WTC11 (cell line): ENCODE data around the gene SAP130. TPM values are rescaled to one million over a fixed set of nuclear protein-coding genes. Genes with fewer than 3 reads are reported as not detected.

Experiments used
- ATAC-seq: fragments of 200-7000 bp; cut with Tn5 transposase; 2 replicates; pipeline ENCODE4 v1.10.0; 2021; ENCODE audit warnings: mild to moderate bottlenecking, moderate library complexity
- CTCF ChIA-PET: fragments of 300-600 bp; sonication (Branson Sonifier 250); formaldehyde crosslinking; loops from one replicate; lab custom pipeline; 2021; ENCODE audit warnings: antibody characterized with exemption; lab: Charles Lee
- POLR2A ChIA-PET: fragments of 350-600 bp; sonication (Branson Sonifier 250); formaldehyde crosslinking; loops from one replicate; lab custom pipeline; 2021; ENCODE audit warnings: antibody characterized with exemption; lab: Charles Lee
- DNase-seq: peaks from one replicate; pipeline ENCODE4 v3.0.0; 2021; ENCODE audit warnings: low spot score
- H3K27ac Mint-ChIP-seq: 2 replicates; pipeline ENCODE4 v1.8.0; 2021; ENCODE audit warnings: mixed read lengths
- H3K27me3 Mint-ChIP-seq: 2 replicates; pipeline ENCODE4 v1.8.0; 2021; ENCODE audit warnings: low read depth, mild to moderate bottlenecking, moderate library complexity, mixed read lengths
- H3K36me3 Mint-ChIP-seq: 2 replicates; pipeline ENCODE4 v1.8.0; 2021; ENCODE audit warnings: mixed read lengths
- H3K4me1 Mint-ChIP-seq: 2 replicates; pipeline ENCODE4 v1.8.0; 2022; ENCODE audit warnings: mixed read lengths
- H3K4me3 Mint-ChIP-seq: 2 replicates; pipeline ENCODE4 v1.8.0; 2021; ENCODE audit warnings: mild to moderate bottlenecking, moderate library complexity, mixed read lengths
- H3K9me3 Mint-ChIP-seq: 2 replicates; pipeline ENCODE4 v1.8.0; 2021; ENCODE audit warnings: mixed read lengths
- ATF1 ChIP-seq: sonication (generic); formaldehyde crosslinking; IDR thresholded peaks from 2 replicates; pipeline ENCODE4 v1.8.1; 2023; ENCODE audit warnings: mild to moderate bottlenecking, moderate library complexity, missing genetic modification reagents
- EMX1 ChIP-seq: fragments of 250-450 bp; sonication (Bioruptor Pico); IDR thresholded peaks from 2 replicates; pipeline ENCODE4 v1.8.0; 2021; ENCODE audit warnings: mild to moderate bottlenecking
- ETV6 ChIP-seq: sonication (generic); formaldehyde crosslinking; IDR thresholded peaks from 2 replicates; pipeline ENCODE4 v1.8.1; 2022; ENCODE audit warnings: mild to moderate bottlenecking, missing genetic modification reagents
- FOXP1 ChIP-seq: sonication (generic); formaldehyde crosslinking; IDR thresholded peaks from 2 replicates; pipeline ENCODE4 v1.8.0; 2022; ENCODE audit warnings: missing genetic modification reagents, mild to moderate bottlenecking, moderate library complexity, borderline replicate concordance
- IRF2 ChIP-seq: sonication (generic); formaldehyde crosslinking; IDR thresholded peaks from 2 replicates; pipeline ENCODE4 v1.8.0; 2022; ENCODE audit warnings: low read depth, missing genetic modification reagents, borderline replicate concordance
- JAZF1 ChIP-seq: fragments of 250-450 bp; sonication (Bioruptor Pico); IDR thresholded peaks from 2 replicates; pipeline ENCODE4 v1.9.0; 2021; ENCODE audit warnings: moderate library complexity, mild to moderate bottlenecking, inconsistent platforms
- JUN ChIP-seq: sonication (generic); formaldehyde crosslinking; IDR thresholded peaks from 2 replicates; pipeline ENCODE4 v1.8.0; 2023; ENCODE audit warnings: mild to moderate bottlenecking, missing genetic modification reagents
- MYBL2 ChIP-seq: sonication (generic); formaldehyde crosslinking; IDR thresholded peaks from 2 replicates; pipeline ENCODE4 v1.8.1; 2023; ENCODE audit warnings: mild to moderate bottlenecking, moderate library complexity, missing genetic modification reagents
- NFYB ChIP-seq: sonication (generic); formaldehyde crosslinking; conservative IDR thresholded peaks from 2 replicates; pipeline ENCODE4 v1.8.0; 2022; ENCODE audit warnings: low read depth, missing genetic modification reagents
- NR2C2 ChIP-seq: sonication (generic); formaldehyde crosslinking; IDR thresholded peaks from 2 replicates; pipeline ENCODE4 v1.8.0; 2022; ENCODE audit warnings: mild to moderate bottlenecking, missing genetic modification reagents
- NR3C1 ChIP-seq: sonication (generic); formaldehyde crosslinking; conservative IDR thresholded peaks from 2 replicates; pipeline ENCODE4 v1.8.1; 2023; ENCODE audit warnings: low read depth, mild to moderate bottlenecking, missing genetic modification reagents
- PRRX2 ChIP-seq: fragments of 250-450 bp; sonication (Bioruptor Pico); IDR thresholded peaks from 2 replicates; pipeline ENCODE4 v1.8.0; 2021; ENCODE audit warnings: mild to moderate bottlenecking
- RELA ChIP-seq: sonication (generic); formaldehyde crosslinking; IDR thresholded peaks from 2 replicates; pipeline ENCODE4 v1.8.1; 2022; ENCODE audit warnings: missing genetic modification reagents, mild to moderate bottlenecking, borderline replicate concordance
- SMAD4 ChIP-seq: sonication (generic); formaldehyde crosslinking; IDR thresholded peaks from 2 replicates; pipeline ENCODE4 v1.8.0; 2022; ENCODE audit warnings: mild to moderate bottlenecking, missing genetic modification reagents
- TEAD4 ChIP-seq: sonication (generic); formaldehyde crosslinking; IDR thresholded peaks from 2 replicates; pipeline ENCODE4 v1.8.0; 2022; ENCODE audit warnings: mild to moderate bottlenecking, missing genetic modification reagents
- TP53 ChIP-seq: sonication (generic); formaldehyde crosslinking; IDR thresholded peaks from 2 replicates; pipeline ENCODE4 v1.8.1; 2023; ENCODE audit warnings: mild to moderate bottlenecking, missing genetic modification reagents
- ZNF121 ChIP-seq: sonication (generic); formaldehyde crosslinking; IDR thresholded peaks from 2 replicates; pipeline ENCODE4 v1.8.0; 2023; ENCODE audit warnings: missing genetic modification reagents
- ZNF263 ChIP-seq: sonication (generic); formaldehyde crosslinking; IDR thresholded peaks from 2 replicates; pipeline ENCODE4 v1.8.1; 2022; ENCODE audit warnings: low read depth, mild to moderate bottlenecking, moderate library complexity, missing genetic modification reagents
- total RNA-seq: library from RNA; stranded (reverse); gene quantifications from 3 replicates; pipeline ENCODE4 v1.2.3, GENCODE V29; 2021
- TF ChIP-seq, protein P1 (sequence below): fragments of 250-450 bp; sonication (Bioruptor Pico); IDR thresholded peaks from 2 replicates; pipeline ENCODE4 v1.9.0; 2021; ENCODE audit warnings: mild to moderate bottlenecking
- TF ChIP-seq, protein P2 (sequence below): fragments of 200-600 bp; IDR thresholded peaks from 2 replicates; pipeline ENCODE4 v1.8.0; 2022; ENCODE audit warnings: antibody characterized with exemption
- TF ChIP-seq, protein P3 (sequence below): sonication (generic); formaldehyde crosslinking; IDR thresholded peaks from 2 replicates; pipeline ENCODE4 v1.8.1; 2022; ENCODE audit warnings: mild to moderate bottlenecking, moderate library complexity, missing genetic modification reagents

Gene SAP130
- total RNA-seq, 1 experiment from 2014 or later: 45.6 TPM

DNA sequence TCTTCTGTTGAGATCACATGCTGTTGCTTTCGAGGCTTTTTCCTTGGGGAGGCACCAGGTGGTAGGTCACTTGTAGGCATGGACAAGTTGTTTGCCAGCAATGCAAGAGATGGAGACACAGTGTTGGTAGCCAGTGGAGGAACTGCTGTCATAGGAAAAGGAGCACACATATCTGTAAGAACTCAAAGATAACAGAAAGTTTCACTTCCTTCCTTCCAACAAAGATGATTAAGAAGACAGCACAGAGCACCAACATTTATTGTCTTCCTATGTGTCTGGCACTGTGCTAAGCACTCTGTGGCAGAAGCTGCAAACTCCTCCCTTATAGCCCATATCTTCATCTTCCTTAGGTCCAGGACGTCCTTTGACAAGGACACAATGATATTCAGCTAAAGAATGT is 77.6 kb downstream of the SAP130 start:
- CTCF ChIA-PET: no interaction called here
- Mint-ChIP-seq H3K4me3 (no peak overlapping the region), H3K27me3 (no peaks in the 10 kb centered on the region)
- TF ChIP-seq, protein P1, sequence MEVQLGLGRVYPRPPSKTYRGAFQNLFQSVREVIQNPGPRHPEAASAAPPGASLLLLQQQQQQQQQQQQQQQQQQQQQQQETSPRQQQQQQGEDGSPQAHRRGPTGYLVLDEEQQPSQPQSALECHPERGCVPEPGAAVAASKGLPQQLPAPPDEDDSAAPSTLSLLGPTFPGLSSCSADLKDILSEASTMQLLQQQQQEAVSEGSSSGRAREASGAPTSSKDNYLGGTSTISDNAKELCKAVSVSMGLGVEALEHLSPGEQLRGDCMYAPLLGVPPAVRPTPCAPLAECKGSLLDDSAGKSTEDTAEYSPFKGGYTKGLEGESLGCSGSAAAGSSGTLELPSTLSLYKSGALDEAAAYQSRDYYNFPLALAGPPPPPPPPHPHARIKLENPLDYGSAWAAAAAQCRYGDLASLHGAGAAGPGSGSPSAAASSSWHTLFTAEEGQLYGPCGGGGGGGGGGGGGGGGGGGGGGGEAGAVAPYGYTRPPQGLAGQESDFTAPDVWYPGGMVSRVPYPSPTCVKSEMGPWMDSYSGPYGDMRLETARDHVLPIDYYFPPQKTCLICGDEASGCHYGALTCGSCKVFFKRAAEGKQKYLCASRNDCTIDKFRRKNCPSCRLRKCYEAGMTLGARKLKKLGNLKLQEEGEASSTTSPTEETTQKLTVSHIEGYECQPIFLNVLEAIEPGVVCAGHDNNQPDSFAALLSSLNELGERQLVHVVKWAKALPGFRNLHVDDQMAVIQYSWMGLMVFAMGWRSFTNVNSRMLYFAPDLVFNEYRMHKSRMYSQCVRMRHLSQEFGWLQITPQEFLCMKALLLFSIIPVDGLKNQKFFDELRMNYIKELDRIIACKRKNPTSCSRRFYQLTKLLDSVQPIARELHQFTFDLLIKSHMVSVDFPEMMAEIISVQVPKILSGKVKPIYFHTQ (CRISPR knock-in tag): no peak
- TF ChIP-seq, protein P2, sequence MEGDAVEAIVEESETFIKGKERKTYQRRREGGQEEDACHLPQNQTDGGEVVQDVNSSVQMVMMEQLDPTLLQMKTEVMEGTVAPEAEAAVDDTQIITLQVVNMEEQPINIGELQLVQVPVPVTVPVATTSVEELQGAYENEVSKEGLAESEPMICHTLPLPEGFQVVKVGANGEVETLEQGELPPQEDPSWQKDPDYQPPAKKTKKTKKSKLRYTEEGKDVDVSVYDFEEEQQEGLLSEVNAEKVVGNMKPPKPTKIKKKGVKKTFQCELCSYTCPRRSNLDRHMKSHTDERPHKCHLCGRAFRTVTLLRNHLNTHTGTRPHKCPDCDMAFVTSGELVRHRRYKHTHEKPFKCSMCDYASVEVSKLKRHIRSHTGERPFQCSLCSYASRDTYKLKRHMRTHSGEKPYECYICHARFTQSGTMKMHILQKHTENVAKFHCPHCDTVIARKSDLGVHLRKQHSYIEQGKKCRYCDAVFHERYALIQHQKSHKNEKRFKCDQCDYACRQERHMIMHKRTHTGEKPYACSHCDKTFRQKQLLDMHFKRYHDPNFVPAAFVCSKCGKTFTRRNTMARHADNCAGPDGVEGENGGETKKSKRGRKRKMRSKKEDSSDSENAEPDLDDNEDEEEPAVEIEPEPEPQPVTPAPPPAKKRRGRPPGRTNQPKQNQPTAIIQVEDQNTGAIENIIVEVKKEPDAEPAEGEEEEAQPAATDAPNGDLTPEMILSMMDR: no peak
- no peak for TF ChIP-seq RELA
- TF ChIP-seq, all 79 proteins: peak for 0
- POLR2A ChIA-PET: no interaction called here
- Mint-ChIP-seq H3K4me1 (no peaks in the 10 kb centered on the region), H3K27ac (no peak overlapping the region), H3K36me3 (peaks cover 51% of the 10 kb centered on the region), H3K9me3 (no peaks in the 10 kb centered on the region)
- ATAC-seq (no peak), DNase-seq (no peak)

DNA sequence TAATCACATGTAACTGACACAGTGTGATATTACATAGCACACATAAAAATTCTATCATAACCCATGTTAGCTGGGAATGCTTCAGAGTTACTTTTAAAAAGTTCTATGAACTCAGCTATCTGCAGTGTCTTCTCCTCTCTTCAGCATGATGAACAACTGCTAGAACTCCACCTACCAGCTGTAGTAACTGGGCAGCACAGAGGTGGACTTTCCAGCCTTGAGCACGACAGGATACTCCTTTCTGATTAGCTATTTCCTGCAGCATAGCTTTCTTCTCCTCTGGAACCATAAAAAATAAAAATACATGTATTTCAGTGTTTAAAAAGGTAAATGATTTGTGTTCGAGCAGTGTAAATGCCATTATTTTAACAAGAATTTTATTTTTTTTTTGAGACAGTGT is 82.6 kb downstream of the SAP130 start:
- POLR2A ChIA-PET: no interaction called here
- Mint-ChIP-seq H3K4me3 (no peak overlapping the region), H3K4me1 (no peaks in the 10 kb centered on the region), H3K9me3 (no peaks in the 10 kb centered on the region), H3K36me3 (peaks cover 68% of the 10 kb centered on the region), H3K27ac (no peak overlapping the region), H3K27me3 (no peaks in the 10 kb centered on the region)
- CTCF ChIA-PET: no interaction called here
- ATAC-seq: no peak
- DNase-seq: no peak
- TF ChIP-seq MYBL2 (CRISPR knock-in tag) (no peak), JUN (CRISPR knock-in tag) (no peak), SMAD4 (CRISPR knock-in tag) (no peak), RELA (no peak)

DNA sequence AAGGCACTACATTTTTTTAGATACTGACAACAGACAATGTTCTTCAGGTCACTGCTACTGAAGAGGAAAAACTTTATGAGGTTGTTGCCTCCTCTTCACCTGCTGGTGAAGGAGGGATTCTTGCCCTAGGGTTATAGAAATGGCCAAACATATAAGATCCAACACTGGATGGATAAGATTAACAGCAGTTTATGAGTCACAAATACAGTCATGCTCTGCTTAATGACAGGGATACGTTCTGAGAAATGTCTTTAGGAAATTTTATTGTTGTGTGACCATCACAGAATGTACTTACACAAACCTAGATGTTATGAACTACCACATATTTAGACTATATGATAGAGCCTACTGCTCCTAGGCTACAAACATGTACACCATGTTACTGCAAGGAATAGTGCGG is 84.7 kb downstream of the SAP130 start:
- Mint-ChIP-seq H3K4me1 (no peaks in the 10 kb centered on the region), H3K27me3 (no peaks in the 10 kb centered on the region), H3K36me3 (peaks cover 50% of the 10 kb centered on the region), H3K9me3 (no peaks in the 10 kb centered on the region), H3K4me3 (no peak overlapping the region), H3K27ac (no peak overlapping the region)
- ATAC-seq (no peak), DNase-seq (no peak)
- ChIA-PET POLR2A (no interaction called here), CTCF (no interaction called here)
- no peak for TF ChIP-seq ZNF263 (CRISPR knock-in tag)
- TF ChIP-seq IRF2 (CRISPR knock-in tag): no peak
- no peak for TF ChIP-seq FOXP1 (CRISPR knock-in tag)
- no peak for TF ChIP-seq ZNF121 (CRISPR knock-in tag)
- TF ChIP-seq JAZF1 (CRISPR knock-in tag): no peak
- TF ChIP-seq, protein P3, sequence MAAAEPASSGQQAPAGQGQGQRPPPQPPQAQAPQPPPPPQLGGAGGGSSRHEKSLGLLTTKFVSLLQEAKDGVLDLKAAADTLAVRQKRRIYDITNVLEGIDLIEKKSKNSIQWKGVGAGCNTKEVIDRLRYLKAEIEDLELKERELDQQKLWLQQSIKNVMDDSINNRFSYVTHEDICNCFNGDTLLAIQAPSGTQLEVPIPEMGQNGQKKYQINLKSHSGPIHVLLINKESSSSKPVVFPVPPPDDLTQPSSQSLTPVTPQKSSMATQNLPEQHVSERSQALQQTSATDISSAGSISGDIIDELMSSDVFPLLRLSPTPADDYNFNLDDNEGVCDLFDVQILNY: no peak
- TF ChIP-seq TP53: no peak
- TF ChIP-seq NFYB: no peak
- TF ChIP-seq SMAD4 (CRISPR knock-in tag): no peak
- TF ChIP-seq EMX1: no peak
- TF ChIP-seq ETV6 (CRISPR knock-in tag): no peak
- no peak for TF ChIP-seq ATF1 (CRISPR knock-in tag)
- no peak for TF ChIP-seq NR3C1 (CRISPR knock-in tag)
- TF ChIP-seq PRRX2 (CRISPR knock-in tag): no peak
- TF ChIP-seq TEAD4 (CRISPR knock-in tag): no peak
- TF ChIP-seq NR2C2 (CRISPR knock-in tag): no peak
